HEK293 (cell line): ENCODE measurements around the gene KLF4.

Source experiments
- CTCF ChIP-seq: fragments of 450-650 bp; formaldehyde crosslinking; IDR thresholded peaks from 2 replicates; pipeline ENCODE4 v1.5.1; 2016; ENCODE audit warnings: missing biosample characterization, missing genetic modification characterization
- TCF7L2 ChIP-seq: IDR thresholded peaks from 2 replicates; pipeline ENCODE4 v1.6.1; 2011; ENCODE audit warnings: low read depth, mild to moderate bottlenecking, inconsistent platforms, low read length, moderate library complexity, borderline replicate concordance
- ZNF146 ChIP-seq: fragments of 450-650 bp; formaldehyde crosslinking; IDR thresholded peaks from 2 replicates; pipeline ENCODE4 v1.5.1; 2016; ENCODE audit warnings: missing biosample characterization, missing genetic modification characterization
- ZNF302 ChIP-seq: fragments of 450-650 bp; formaldehyde crosslinking; IDR thresholded peaks from 2 replicates; pipeline ENCODE4 v1.5.1; 2016; ENCODE audit warnings: missing biosample characterization, missing genetic modification characterization, low read depth

GRCh38 chr9:107435415-107435814 is 54.2 kb downstream of the KLF4 start:
- TF ChIP-seq CTCF (tag by site-specific recombination): no peak
- no peak for TF ChIP-seq ZNF146 (tag by site-specific recombination)
- no peak for TF ChIP-seq TCF7L2
- TF ChIP-seq ZNF302: no peak
